Germinal center (tissue), 1 donor: ENCODE results near the gene CNOT11.
"Not testable (repeated sequence)": the region's sequence is repeated elsewhere in the genome, so short reads cannot be mapped to it uniquely, and the experiment has no call there.

Experiments used
- DNase-seq: peaks from one replicate; pipeline ENCODE4 v3.0.0; 2012; ENCODE audit warnings: mixed read lengths, low spot score

Gene CNOT11

GRCh38 chr2:101310090-101310833 is 57.6 kb downstream of the CNOT11 start:
- DNase-seq = no peak

- no peak for DNase-seq
Measured at GRCh38 chr2:101310834-101311695, 58.4 kb downstream of the CNOT11 start.

DNA sequence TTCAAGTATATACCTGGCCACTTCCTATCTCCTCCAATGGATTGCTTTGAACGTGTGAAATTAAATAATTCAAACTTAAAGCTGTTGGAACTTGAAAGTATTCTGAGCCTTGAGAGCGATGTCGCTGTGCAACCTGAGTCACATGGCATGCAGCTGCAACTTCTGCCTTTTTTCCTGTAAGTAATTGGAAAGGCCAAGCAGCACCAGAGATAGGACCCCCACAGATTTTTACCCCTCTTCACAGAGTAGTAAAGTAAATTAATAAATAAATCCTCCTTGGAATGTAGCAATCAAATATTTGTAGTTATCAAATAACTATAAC is 59.0 kb downstream of the CNOT11 start:
- DNase-seq = no peak

DNA sequence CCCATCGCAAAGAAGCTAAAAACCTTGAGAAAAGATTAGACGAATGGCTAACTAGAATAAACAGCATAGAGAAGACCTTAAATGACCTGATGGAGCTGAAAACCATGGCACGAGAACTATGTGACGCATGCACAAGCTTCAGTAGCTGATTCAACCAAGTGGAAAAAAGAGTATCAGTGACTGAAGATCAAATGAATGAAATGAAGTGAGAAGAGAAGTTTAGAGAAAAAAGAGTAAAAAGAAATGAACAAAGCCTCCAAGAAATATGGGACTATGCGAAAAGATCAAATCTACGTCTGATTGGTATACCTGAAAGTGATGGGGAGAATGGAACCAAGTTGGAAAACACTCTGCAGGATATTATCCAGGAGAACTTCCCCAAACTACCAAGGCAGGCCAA is 63.9 kb downstream of the CNOT11 start:
- not testable (repeated sequence) for DNase-seq
